Testis (tissue), 2 donors: ENCODE data around the gene ADAMTSL2.

Experiments used
- CTCF ChIP-seq, 3 experiments: fragments of 450-650 bp in 2 of 3; fragments of 200-600 bp in 1 of 3; sonication (generic) in 1 of 3; IDR thresholded peaks; one replicate each; pipeline ENCODE4 v1.5.1; 2016 to 2019; ENCODE audit warnings: antibody characterized with exemption in 3 of 3, mild to moderate bottlenecking in 2 of 3, moderate library complexity in 1 of 3
- POLR2A ChIP-seq: fragments of 450-650 bp; IDR thresholded peaks from one replicate; pipeline ENCODE4 v1.6.1; 2017; ENCODE audit warnings: antibody characterized with exemption, mild to moderate bottlenecking, moderate library complexity

- no peak for TF ChIP-seq POLR2A
- TF ChIP-seq CTCF (IDR thresholded peaks at IDR 0.05) = no peak
These were observed 42.2 kb upstream of the ADAMTSL2 start for GRCh38 chr9:133492061-133493021.
